Esophagus squamous epithelium (tissue), 4 donors: Measurements from ENCODE around the gene SH3PXD2A.
A peak's percentile ranks its signal among the peaks of the same experiment; 100 is the strongest.

Experiments used
- POLR2A ChIP-seq, 4 donors: fragments of 450-650 bp; IDR thresholded peaks; one replicate each; pipeline ENCODE4 v1.6.1; 2017; ENCODE audit warnings: antibody characterized with exemption in 4 of 4, mild to moderate bottlenecking in 4 of 4, moderate library complexity in 3 of 4
- TF ChIP-seq, protein P1 (sequence below), 6 experiments: fragments of 450-650 bp in 4 of 6; fragments of 200-600 bp in 2 of 6; sonication (generic) in 2 of 6; IDR thresholded peaks; one replicate each; pipeline ENCODE4 v1.5.1; 2016 to 2019; ENCODE audit warnings: antibody characterized with exemption in 6 of 6, mild to moderate bottlenecking in 4 of 6, moderate library complexity in 4 of 6

- TF ChIP-seq, protein P1, sequence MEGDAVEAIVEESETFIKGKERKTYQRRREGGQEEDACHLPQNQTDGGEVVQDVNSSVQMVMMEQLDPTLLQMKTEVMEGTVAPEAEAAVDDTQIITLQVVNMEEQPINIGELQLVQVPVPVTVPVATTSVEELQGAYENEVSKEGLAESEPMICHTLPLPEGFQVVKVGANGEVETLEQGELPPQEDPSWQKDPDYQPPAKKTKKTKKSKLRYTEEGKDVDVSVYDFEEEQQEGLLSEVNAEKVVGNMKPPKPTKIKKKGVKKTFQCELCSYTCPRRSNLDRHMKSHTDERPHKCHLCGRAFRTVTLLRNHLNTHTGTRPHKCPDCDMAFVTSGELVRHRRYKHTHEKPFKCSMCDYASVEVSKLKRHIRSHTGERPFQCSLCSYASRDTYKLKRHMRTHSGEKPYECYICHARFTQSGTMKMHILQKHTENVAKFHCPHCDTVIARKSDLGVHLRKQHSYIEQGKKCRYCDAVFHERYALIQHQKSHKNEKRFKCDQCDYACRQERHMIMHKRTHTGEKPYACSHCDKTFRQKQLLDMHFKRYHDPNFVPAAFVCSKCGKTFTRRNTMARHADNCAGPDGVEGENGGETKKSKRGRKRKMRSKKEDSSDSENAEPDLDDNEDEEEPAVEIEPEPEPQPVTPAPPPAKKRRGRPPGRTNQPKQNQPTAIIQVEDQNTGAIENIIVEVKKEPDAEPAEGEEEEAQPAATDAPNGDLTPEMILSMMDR (IDR thresholded peaks at IDR 0.05): peak in 3 of 6 experiments; percentile 10 to 42 (median 21)
- TF ChIP-seq POLR2A (IDR thresholded peaks at IDR 0.05): no peak
Measured at GRCh38 chr10:103847909-103848468, 7.4 kb downstream of the SH3PXD2A start.
